ENCODE measurements around the gene WNK1. TPM values are rescaled to one million over a fixed set of nuclear protein-coding genes. Genes with fewer than 3 reads are reported as not detected.
"Not testable (repeated sequence)": the region's sequence is repeated elsewhere in the genome, so short reads cannot be mapped to it uniquely, and the experiment has no call there.

Gene WNK1
- polyA plus RNA-seq, 6 donors from 2014 or later, result 3.9 to 41.1 (median 15.3) TPM

DNA sequence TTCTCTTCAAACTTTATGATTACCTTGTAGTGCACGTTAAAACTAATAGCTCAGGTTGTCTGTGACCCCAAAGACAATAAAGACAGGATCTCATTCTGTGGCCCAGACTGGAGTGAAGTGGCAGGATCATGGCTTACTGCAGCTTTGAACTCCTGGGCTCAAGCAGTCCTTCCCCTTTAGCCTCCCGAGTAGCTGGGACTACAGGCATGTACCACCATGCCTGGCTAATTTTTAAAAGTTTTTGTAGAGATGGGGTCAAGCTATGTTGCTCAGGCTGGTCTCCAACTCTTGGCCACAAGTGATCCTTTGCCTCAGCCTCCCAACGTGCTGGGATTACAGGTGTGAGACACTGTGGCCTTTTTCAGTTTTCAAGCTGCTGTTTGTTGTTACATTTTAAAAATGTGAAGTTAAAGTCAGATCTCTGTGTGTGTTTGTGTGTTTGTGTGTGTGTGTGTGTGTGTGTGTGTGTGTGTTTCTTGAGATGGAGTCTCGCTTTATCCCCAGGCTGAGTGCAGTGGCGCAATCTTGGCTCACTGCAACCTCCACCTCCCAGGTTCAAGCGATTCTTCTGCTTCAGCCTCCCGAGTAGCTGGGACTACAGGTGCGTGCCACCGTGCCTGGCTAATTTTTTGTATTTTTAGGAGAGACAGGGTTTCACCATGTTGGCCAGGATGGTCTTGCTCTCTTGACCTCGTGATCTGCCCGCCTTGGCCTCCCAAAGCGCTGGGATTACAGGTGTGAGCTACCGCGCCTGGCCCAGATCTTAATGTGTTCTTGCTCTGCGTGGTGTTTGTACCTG is 23.8 kb downstream of the WNK1 start:
- peaks cover 51 to 80% (median 75%) of the 10 kb centered on the region in 3 donors for H3K4me1 Mint-ChIP-seq
- H3K27ac Mint-ChIP-seq, result peak overlapping the region in 4 of 6 donors; percentile 15 to 96 (median 74)
- not testable (repeated sequence) for H3K27me3 Mint-ChIP-seq; ATAC-seq (ENCODE audit: low read depth in 2 of 2); H3K9me3 Mint-ChIP-seq; H3K36me3 Mint-ChIP-seq; DNase-seq
- H3K4me3 Mint-ChIP-seq, result peak overlapping the region in 1 of 8 donors; percentile 35

- Mint-ChIP-seq H3K4me1 (peaks cover 52 to 79% (median 76%) of the 10 kb centered on the region in 3 donors), H3K27ac (peak overlapping the region in 1 of 6 donors; percentile 49)
- H3K27me3 Mint-ChIP-seq; H3K4me3 Mint-ChIP-seq; H3K36me3 Mint-ChIP-seq; ATAC-seq (ENCODE audit: low read depth in 2 of 2); DNase-seq; H3K9me3 Mint-ChIP-seq: not testable (repeated sequence)
Measured at GRCh38 chr12:776772-777373, 24.5 kb downstream of the WNK1 start.

GRCh38 chr12:777550-778047 is 25.2 kb downstream of the WNK1 start:
- Mint-ChIP-seq H3K36me3 (peaks cover 4 to 8% of the 10 kb centered on the region in 2 donors), H3K9me3 (peaks cover 0 to 2% (median 0%) of the 10 kb centered on the region in 7 donors), H3K4me1 (peaks cover 48 to 78% (median 69%) of the 10 kb centered on the region in 3 donors), H3K27me3 (no peaks in the 10 kb centered on the region), H3K4me3 (peak overlapping the region in 1 of 8 donors; percentile 15), H3K27ac (peak overlapping the region in 1 of 6 donors; percentile 49)
- DNase-seq (no peak), ATAC-seq (ENCODE audit: low read depth in 2 of 2) (no peak)

GRCh38 chr12:778615-779014 is 26.2 kb downstream of the WNK1 start:
- peaks cover 0 to 2% (median 0%) of the 10 kb centered on the region in 7 donors for H3K9me3 Mint-ChIP-seq
- peak overlapping the region in 2 of 6 donors; percentile 10 to 21 for H3K27ac Mint-ChIP-seq
- H3K27me3 Mint-ChIP-seq, result no peaks in the 10 kb centered on the region
- H3K4me1 Mint-ChIP-seq, result peaks cover 44 to 74% (median 62%) of the 10 kb centered on the region in 3 donors
- H3K36me3 Mint-ChIP-seq, result peaks cover 4 to 8% of the 10 kb centered on the region in 2 donors
- DNase-seq (no peak), ATAC-seq (ENCODE audit: low read depth in 2 of 2) (no peak)
- H3K4me3 Mint-ChIP-seq, result peak overlapping the region in 1 of 8 donors; percentile 25

GRCh38 chr12:779745-780734 is 27.7 kb downstream of the WNK1 start:
- H3K4me1 Mint-ChIP-seq, result peaks cover 39 to 62% (median 54%) of the 10 kb centered on the region in 3 donors
- H3K27ac Mint-ChIP-seq, result no peak overlapping the region
- ATAC-seq (ENCODE audit: low read depth in 2 of 2) (no peak), DNase-seq (no peak)
- peaks cover 0 to 8% of the 10 kb centered on the region in 2 donors for H3K36me3 Mint-ChIP-seq
- peak overlapping the region in 1 of 8 donors; percentile 52 for H3K4me3 Mint-ChIP-seq
- H3K9me3 Mint-ChIP-seq, result peaks cover 0 to 2% (median 0%) of the 10 kb centered on the region in 7 donors
- H3K27me3 Mint-ChIP-seq, result no peaks in the 10 kb centered on the region

DNA sequence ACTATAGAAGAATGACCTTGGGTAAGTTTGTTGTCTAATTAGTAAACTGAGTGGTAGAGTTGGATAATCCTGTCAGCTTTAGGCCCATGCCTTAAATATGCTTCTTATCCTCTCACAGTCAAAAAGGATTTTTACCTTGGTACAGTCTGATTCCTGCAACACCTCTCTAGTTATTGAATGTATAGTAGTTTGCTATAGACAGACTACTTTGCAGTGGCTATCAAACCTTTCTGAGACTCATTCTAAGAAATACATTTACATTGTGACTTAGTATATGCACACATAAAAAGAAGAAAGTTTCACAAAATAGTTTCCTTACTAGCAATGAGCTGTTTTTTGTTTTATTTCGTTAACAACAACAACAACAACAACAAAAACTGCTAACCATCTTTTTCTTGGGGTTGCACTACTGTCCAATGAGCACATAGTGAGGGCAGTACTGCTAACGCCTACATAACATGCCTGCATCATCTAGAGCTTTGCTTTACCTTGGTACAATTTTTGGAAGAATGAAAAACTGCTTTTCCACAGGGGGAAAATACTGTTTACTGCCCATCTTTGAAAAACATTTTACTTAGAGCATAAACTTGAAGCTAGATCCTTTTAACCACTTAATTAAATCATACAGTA is 28.5 kb downstream of the WNK1 start:
- Mint-ChIP-seq H3K9me3 (peaks cover 0 to 2% (median 0%) of the 10 kb centered on the region in 7 donors), H3K36me3 (peaks cover 0 to 7% of the 10 kb centered on the region in 2 donors), H3K27me3 (no peaks in the 10 kb centered on the region), H3K27ac (no peak overlapping the region), H3K4me3 (no peak overlapping the region), H3K4me1 (peaks cover 37 to 60% (median 54%) of the 10 kb centered on the region in 3 donors)
- ATAC-seq (ENCODE audit: low read depth in 2 of 2) (no peak), DNase-seq (no peak)

GRCh38 chr12:785706-786105 is 33.3 kb downstream of the WNK1 start:
- H3K36me3 Mint-ChIP-seq, result peaks cover 0 to 2% of the 10 kb centered on the region in 2 donors
- H3K9me3 Mint-ChIP-seq, result no peaks in the 10 kb centered on the region
- H3K4me1 Mint-ChIP-seq, result peaks cover 33 to 55% (median 49%) of the 10 kb centered on the region in 3 donors
- no peak for DNase-seq
- H3K27ac Mint-ChIP-seq, result no peak overlapping the region
- ATAC-seq (ENCODE audit: low read depth in 2 of 2), result no peak
- H3K27me3 Mint-ChIP-seq, result no peaks in the 10 kb centered on the region
- no peak overlapping the region for H3K4me3 Mint-ChIP-seq

- H3K36me3 Mint-ChIP-seq, result peaks cover 0 to 4% of the 10 kb centered on the region in 2 donors
- DNase-seq (no peak), ATAC-seq (ENCODE audit: low read depth in 2 of 2) (no peak)
- H3K4me1 Mint-ChIP-seq, result peaks cover 38 to 57% (median 56%) of the 10 kb centered on the region in 3 donors
- no peaks in the 10 kb centered on the region for H3K9me3 Mint-ChIP-seq
- no peaks in the 10 kb centered on the region for H3K27me3 Mint-ChIP-seq
- H3K27ac Mint-ChIP-seq, result no peak overlapping the region
- H3K4me3 Mint-ChIP-seq, result peak overlapping the region in 2 of 8 donors; percentile 5 to 46
Measured at GRCh38 chr12:788288-788687, 35.9 kb downstream of the WNK1 start.

GRCh38 chr12:788762-789161 is 36.4 kb downstream of the WNK1 start:
- H3K4me1 Mint-ChIP-seq, result peaks cover 41 to 61% (median 61%) of the 10 kb centered on the region in 3 donors
- not testable (repeated sequence) for ATAC-seq (ENCODE audit: low read depth in 2 of 2)

GRCh38 chr12:789852-790563 is 37.6 kb downstream of the WNK1 start:
- Mint-ChIP-seq H3K4me1 (peaks cover 41 to 71% (median 67%) of the 10 kb centered on the region in 3 donors), H3K36me3 (peaks cover 0 to 4% of the 10 kb centered on the region in 2 donors), H3K27ac (peak overlapping the region in 4 of 6 donors; percentile 53 to 89 (median 75)), H3K27me3 (no peaks in the 10 kb centered on the region), H3K4me3 (peak overlapping the region in 1 of 8 donors; percentile 12), H3K9me3 (no peaks in the 10 kb centered on the region)
- ATAC-seq (ENCODE audit: low read depth in 2 of 2) (peak; percentile 46 to 67), DNase-seq (no peak)

More at GRCh38 chr12:788762-789161, 36.4 kb downstream of the WNK1 start:
- DNase-seq, H3K36me3 Mint-ChIP-seq, H3K27me3 Mint-ChIP-seq, H3K9me3 Mint-ChIP-seq: not testable (repeated sequence)
- peak overlapping the region in 2 of 6 donors; percentile 18 to 21 for H3K27ac Mint-ChIP-seq
- H3K4me3 Mint-ChIP-seq, result peak overlapping the region in 2 of 8 donors; percentile 5 to 46

DNA sequence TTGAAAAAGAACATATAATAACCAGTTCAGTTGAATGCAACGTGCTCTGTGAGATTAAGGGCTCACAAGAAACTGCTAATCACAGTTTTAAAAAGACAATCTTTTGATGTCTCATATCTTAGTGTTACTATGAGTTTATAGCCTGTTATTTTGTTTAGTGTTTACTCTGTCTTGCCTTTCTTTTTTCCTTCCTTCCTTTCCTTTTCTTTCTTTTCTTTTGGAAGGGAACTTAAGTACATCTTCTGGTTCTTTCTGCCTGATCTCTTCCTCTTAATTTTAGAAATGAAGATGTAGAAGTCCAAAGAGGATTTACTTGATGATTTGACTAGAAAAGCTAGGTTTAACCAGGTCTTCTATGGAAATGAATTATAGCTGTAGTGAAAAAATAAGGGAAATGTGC is 38.2 kb downstream of the WNK1 start:
- peaks cover 47 to 75% (median 71%) of the 10 kb centered on the region in 3 donors for H3K4me1 Mint-ChIP-seq
- H3K36me3 Mint-ChIP-seq, result peaks cover 0 to 4% of the 10 kb centered on the region in 2 donors
- DNase-seq, result no peak
- no peaks in the 10 kb centered on the region for H3K27me3 Mint-ChIP-seq
- peak overlapping the region in 5 of 6 donors; percentile 35 to 92 (median 69) for H3K27ac Mint-ChIP-seq
- no peak overlapping the region for H3K4me3 Mint-ChIP-seq
- no peak for ATAC-seq (ENCODE audit: low read depth in 2 of 2)
- H3K9me3 Mint-ChIP-seq, result no peaks in the 10 kb centered on the region

DNA sequence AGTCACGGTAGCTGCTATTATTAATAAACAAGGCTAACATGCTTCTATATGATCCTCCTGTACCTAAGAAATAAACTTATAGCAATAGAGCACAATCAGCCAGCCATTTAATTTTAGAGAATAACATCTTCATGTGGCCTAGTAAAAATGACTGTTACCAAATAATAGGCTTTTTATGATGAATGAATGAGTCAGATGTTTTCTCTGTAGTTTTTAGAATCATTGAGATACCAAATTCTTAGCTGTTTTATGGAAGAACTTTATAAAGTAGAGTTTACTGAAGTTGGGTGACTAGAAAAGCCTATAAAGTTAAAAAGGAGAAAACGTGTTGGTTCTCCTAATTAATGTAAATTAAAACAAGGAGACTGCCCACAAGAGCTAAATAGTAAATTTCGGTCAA is 40.7 kb downstream of the WNK1 start:
- no peak for DNase-seq
- H3K27ac Mint-ChIP-seq, result peak overlapping the region in 1 of 6 donors; percentile 25
- peaks cover 0 to 4% of the 10 kb centered on the region in 2 donors for H3K36me3 Mint-ChIP-seq
- H3K27me3 Mint-ChIP-seq, result no peaks in the 10 kb centered on the region
- no peak overlapping the region for H3K4me3 Mint-ChIP-seq
- peaks cover 52 to 82% (median 75%) of the 10 kb centered on the region in 3 donors for H3K4me1 Mint-ChIP-seq
- no peak for ATAC-seq (ENCODE audit: low read depth in 2 of 2)
- H3K9me3 Mint-ChIP-seq, result no peaks in the 10 kb centered on the region

Data from naive B cell (primary cell).